ENCODE measurements around the gene RAB11A.
A peak's percentile ranks its signal among the peaks of the same experiment; 100 is the strongest.

Gene RAB11A

GRCh38 chr15:65839354-65839901, 29.9 kb upstream of the RAB11A start:
- TF ChIP-seq EP300 (IDR thresholded peaks at IDR 0.05; ENCODE audit: borderline replicate concordance), result no peak
- TF ChIP-seq RAD21 (IDR thresholded peaks at IDR 0.05; ENCODE audit: low read depth), result no peak
- no peak for TF ChIP-seq ZBTB7A (IDR thresholded peaks at IDR 0.05; ENCODE audit: low read depth)
- no peak for TF ChIP-seq USF1 (IDR thresholded peaks at IDR 0.05)

- TF ChIP-seq REST (IDR thresholded peaks at IDR 0.05; ENCODE audit: low read depth), result no peak
Observed at GRCh38 chr15:65839985-65840384, 29.3 kb upstream of the RAB11A start.

- peak; percentile 81 for TF ChIP-seq CEBPB (IDR thresholded peaks at IDR 0.05)
- TF ChIP-seq USF1 (IDR thresholded peaks at IDR 0.05), result no peak
Observed at GRCh38 chr15:65841121-65841930, 28.0 kb upstream of the RAB11A start.

GRCh38 chr15:65845826-65846519, 23.3 kb upstream of the RAB11A start:
- TF ChIP-seq ZBTB7A (IDR thresholded peaks at IDR 0.05; ENCODE audit: low read depth), result no peak
- TF ChIP-seq RAD21 (IDR thresholded peaks at IDR 0.05; ENCODE audit: low read depth), result no peak
- TF ChIP-seq TCF12 (IDR thresholded peaks at IDR 0.05; ENCODE audit: low read depth), result no peak
- no peak for TF ChIP-seq MAX (IDR thresholded peaks at IDR 0.05)
- TF ChIP-seq TAF1 (IDR thresholded peaks at IDR 0.05; ENCODE audit: low read depth), result no peak
- TF ChIP-seq YY1 (IDR thresholded peaks at IDR 0.05; ENCODE audit: low read depth), result no peak
- TF ChIP-seq USF1 (IDR thresholded peaks at IDR 0.05), result no peak
- TF ChIP-seq CREB1 (IDR thresholded peaks at IDR 0.05; ENCODE audit: low read depth), result no peak
- no peak for TF ChIP-seq EP300 (IDR thresholded peaks at IDR 0.05; ENCODE audit: borderline replicate concordance)
- no peak for TF ChIP-seq TEAD4 (IDR thresholded peaks at IDR 0.05)
- no peak for TF ChIP-seq NFIC (IDR thresholded peaks at IDR 0.05)
- TF ChIP-seq REST (IDR thresholded peaks at IDR 0.05; ENCODE audit: low read depth), result no peak
- no peak for TF ChIP-seq CEBPB (IDR thresholded peaks at IDR 0.05)
- TF ChIP-seq FOXM1 (IDR thresholded peaks at IDR 0.05; ENCODE audit: borderline replicate concordance, low read depth), result no peak
- no peak for TF ChIP-seq EGR1 (IDR thresholded peaks at IDR 0.05)

GRCh38 chr15:65847989-65848388, 21.3 kb upstream of the RAB11A start:
- TF ChIP-seq RAD21 (IDR thresholded peaks at IDR 0.05; ENCODE audit: low read depth) (no peak), FOXM1 (IDR thresholded peaks at IDR 0.05; ENCODE audit: borderline replicate concordance, low read depth) (no peak)

GRCh38 chr15:65851981-65852380, 17.3 kb upstream of the RAB11A start:
- no peak for TF ChIP-seq YY1 (IDR thresholded peaks at IDR 0.05; ENCODE audit: low read depth)
- no peak for TF ChIP-seq TEAD4 (IDR thresholded peaks at IDR 0.05)
- no peak for TF ChIP-seq TAF1 (IDR thresholded peaks at IDR 0.05; ENCODE audit: low read depth)
- no peak for TF ChIP-seq MAX (IDR thresholded peaks at IDR 0.05)
- TF ChIP-seq USF1 (IDR thresholded peaks at IDR 0.05), result no peak
- no peak for TF ChIP-seq RAD21 (IDR thresholded peaks at IDR 0.05; ENCODE audit: low read depth)
